Left lung (tissue), 10 donors: Measurements from ENCODE around the gene PGLYRP2. TPM values are rescaled to one million over a fixed set of nuclear protein-coding genes. Genes with fewer than 3 reads are reported as not detected.

Experiments
- ATAC-seq: fragments of 200-7000 bp; cut with Tn5 transposase; one replicate; pipeline ENCODE4 v1.9.1; 2020; ENCODE audit warnings: moderate library complexity
- DNase-seq, 4 donors: peaks; one replicate each; pipeline ENCODE4 v3.0.0-alpha.2; 2013 to 2020
- H3K27ac ChIP-seq, 2 donors: fragments of 200-600 bp; sonication (generic) in 1 of 2; one replicate each; pipeline versions ENCODE4 v1.5.0 to v1.8.0; 2020 to 2021
- H3K27me3 ChIP-seq, 2 donors: fragments of 200-600 bp; sonication (generic) in 1 of 2; one replicate each; pipeline versions ENCODE4 v1.5.0 to v1.8.0; 2020 to 2021
- H3K36me3 ChIP-seq, 2 donors: fragments of 200-600 bp; sonication (generic) in 1 of 2; one replicate each; pipeline versions ENCODE4 v1.5.0 to v1.8.0; 2020 to 2021
- H3K4me1 ChIP-seq, 2 donors: fragments of 200-600 bp; one replicate each; pipeline ENCODE4 v1.8.0; 2021
- H3K4me3 ChIP-seq, 2 donors: fragments of 200-600 bp; sonication (generic) in 1 of 2; one replicate each; pipeline versions ENCODE4 v1.5.0 to v1.8.0; 2020 to 2021; ENCODE audit warnings: mild to moderate bottlenecking in 1 of 2
- H3K9me3 ChIP-seq, 2 donors: fragments of 200-600 bp; sonication (generic) in 1 of 2; one replicate each; pipeline versions ENCODE4 v1.5.0 to v1.8.0; 2020 to 2021
- CTCF ChIP-seq, 2 donors: fragments of 200-600 bp; sonication (generic) in 1 of 2; IDR thresholded peaks; one replicate each; pipeline versions ENCODE4 v1.5.0 to v1.8.0; 2021; ENCODE audit warnings: antibody characterized with exemption in 2 of 2
- intact Hi-C, 2 donors: fragments of 100-400 bp; cut with DNase I; formaldehyde crosslinking; loops; one replicate each; pipeline versions ENCODE4 v1.11.2 to v1.14.2; 2022
- polyA plus RNA-seq, 6 donors: library from polyadenylated mRNA; unstranded; fragments of 120-200 nt; gene quantifications; one replicate each; pipeline ENCODE4 v1.2.1, GENCODE V29; 2013; ENCODE audit not compliant: insufficient read length in 6 of 6
- total RNA-seq, 2 donors: library from RNA; stranded (reverse); fragmentation: NEBNext Ultra II Directional; extraction: Animal tissue kit (Norgen Biotek cat#: 25700); gene quantifications; one replicate each; pipeline ENCODE4 v1.2.1, GENCODE V29; 2021
- donor health status: DM: no; HTN: yes; CAD: no.
- donor health status: DM: no; HTN: no; CAD: no.

Gene PGLYRP2
- total and polyA plus RNA-seq, 8 donors, result not detected

GRCh38 chr19:15437355-15438123 is 41.8 kb downstream of the PGLYRP2 start:
- intact Hi-C loops, result no loop called here
- ATAC-seq, result no peak
- TF ChIP-seq CTCF (IDR thresholded peaks at IDR 0.05), result no peak

GRCh38 chr19:15436826-15437110 is 42.5 kb downstream of the PGLYRP2 start:
- no peak for TF ChIP-seq CTCF (IDR thresholded peaks at IDR 0.05)
- ATAC-seq (no peak), DNase-seq (no peak)
- Histone ChIP-seq H3K4me1 (peaks cover 5 to 12% of the 10 kb centered on the region in 2 donors), H3K27ac (no peak overlapping the region), H3K4me3 (no peak overlapping the region), H3K9me3 (no peaks in the 10 kb centered on the region), H3K27me3 (no peaks in the 10 kb centered on the region), H3K36me3 (peaks cover 0 to 24% of the 10 kb centered on the region in 2 donors)
- intact Hi-C loops, result no loop called here

More at GRCh38 chr19:15437355-15438123, 41.8 kb downstream of the PGLYRP2 start:
- Histone ChIP-seq H3K27ac (no peak overlapping the region), H3K4me1 (peaks cover 4 to 9% of the 10 kb centered on the region in 2 donors), H3K36me3 (peaks cover 0 to 24% of the 10 kb centered on the region in 2 donors), H3K4me3 (no peak overlapping the region), H3K27me3 (no peaks in the 10 kb centered on the region), H3K9me3 (no peaks in the 10 kb centered on the region)
- DNase-seq, result no peak

DNA sequence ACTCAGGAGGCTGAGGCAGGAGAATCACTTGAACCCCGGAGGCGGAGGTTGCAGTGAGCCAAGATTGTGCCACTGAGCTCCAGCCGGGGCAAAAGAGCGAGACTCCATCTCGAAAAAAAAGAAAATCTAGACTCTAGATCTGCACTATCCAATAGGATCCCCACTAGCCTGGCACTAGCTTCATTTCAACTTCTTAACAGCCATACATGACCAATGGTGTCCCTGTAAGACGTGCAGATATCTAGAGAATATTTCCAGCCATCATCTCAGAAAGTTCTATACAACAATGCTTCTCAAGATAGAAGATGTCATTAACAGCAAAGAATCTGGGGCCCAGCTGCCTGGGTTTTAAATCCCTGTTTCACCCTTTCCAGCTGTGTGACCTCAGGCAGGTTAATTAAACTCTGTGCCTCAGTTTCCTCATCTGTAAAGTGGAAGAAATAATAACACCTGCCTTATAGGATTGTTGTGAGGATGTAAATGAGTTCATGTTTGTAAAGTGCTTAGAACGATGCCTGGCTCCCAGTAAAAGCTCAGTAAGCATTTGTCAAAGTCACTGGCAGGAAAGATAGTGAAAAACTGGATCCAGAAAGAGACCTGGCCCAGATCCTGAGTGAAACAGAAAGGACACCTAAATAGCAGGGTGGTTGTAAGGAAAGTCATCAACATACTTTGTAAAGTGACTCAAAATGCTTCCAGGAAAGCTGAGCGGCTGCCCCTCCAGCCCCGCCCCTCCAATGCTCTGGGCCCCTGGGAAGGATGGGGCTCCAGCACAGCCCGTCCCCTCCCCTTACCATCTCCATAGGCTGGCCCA is 43.1 kb downstream of the PGLYRP2 start:
- H3K27ac ChIP-seq, result no peak overlapping the region
- peaks cover 0 to 24% of the 10 kb centered on the region in 2 donors for H3K36me3 ChIP-seq
- intact Hi-C loops, result no loop called here
- DNase-seq (no peak), ATAC-seq (no peak)
- H3K4me3 ChIP-seq, result no peak overlapping the region
- no peaks in the 10 kb centered on the region for H3K9me3 ChIP-seq
- no peak for TF ChIP-seq CTCF (IDR thresholded peaks at IDR 0.05)
- H3K27me3 ChIP-seq, result no peaks in the 10 kb centered on the region
- peaks cover 11 to 17% of the 10 kb centered on the region in 2 donors for H3K4me1 ChIP-seq

GRCh38 chr19:15433519-15434069 is 45.7 kb downstream of the PGLYRP2 start:
- intact Hi-C loops, result no loop called here
- H3K4me3 ChIP-seq, result peak overlapping the region in 1 of 2 donors; percentile 76
- ATAC-seq (no peak), DNase-seq (no peak)
- TF ChIP-seq CTCF (IDR thresholded peaks at IDR 0.05), result no peak
- H3K9me3 ChIP-seq, result no peaks in the 10 kb centered on the region
- peak overlapping the region; percentile 90 to 93 for H3K27ac ChIP-seq
- no peaks in the 10 kb centered on the region for H3K27me3 ChIP-seq
- peaks cover 0 to 29% of the 10 kb centered on the region in 2 donors for H3K36me3 ChIP-seq
- H3K4me1 ChIP-seq, result peaks cover 16 to 38% of the 10 kb centered on the region in 2 donors
